TTC549 (cell line): Measurements from ENCODE around the gene LDB1.

Source experiments
- FAIRE-seq: peaks from 2 replicates; lab custom pipeline; 2012; peaks lifted over from hg19 to GRCh38; lab: Jason Lieb, UNC

Gene LDB1

DNA sequence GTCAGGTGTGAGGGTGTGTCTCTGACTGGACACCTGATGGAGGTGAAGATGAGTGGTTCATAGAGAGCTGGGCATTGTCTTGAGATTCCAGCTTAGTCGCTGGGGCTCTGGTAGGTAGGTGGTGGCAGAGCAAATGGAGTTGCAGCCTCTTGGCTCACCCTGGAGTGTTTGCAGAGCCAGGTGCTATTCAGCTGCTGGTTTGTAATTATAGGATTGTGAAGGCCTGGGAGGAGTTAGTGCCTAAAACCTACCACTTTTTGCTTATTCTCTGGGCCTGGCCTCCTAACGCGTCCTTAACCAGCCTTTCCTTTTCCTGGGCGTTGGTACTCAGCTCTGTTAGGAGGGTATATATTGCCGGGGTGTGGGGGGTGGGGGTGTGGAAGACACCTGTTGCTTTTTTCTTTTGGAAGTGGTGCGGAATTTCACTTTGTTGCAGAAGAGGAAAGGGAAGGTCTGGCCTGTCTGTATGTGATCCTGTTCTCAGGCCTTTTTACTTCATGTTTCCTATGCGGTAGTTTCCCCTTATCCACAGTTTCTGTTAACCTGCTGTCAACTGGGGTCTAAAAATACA lies 15.9 kb upstream of the LDB1 start:
- no peak for FAIRE-seq

GRCh38 chr10:102134416-102134815 lies 14.2 kb upstream of the LDB1 start:
- no peak for FAIRE-seq

DNA sequence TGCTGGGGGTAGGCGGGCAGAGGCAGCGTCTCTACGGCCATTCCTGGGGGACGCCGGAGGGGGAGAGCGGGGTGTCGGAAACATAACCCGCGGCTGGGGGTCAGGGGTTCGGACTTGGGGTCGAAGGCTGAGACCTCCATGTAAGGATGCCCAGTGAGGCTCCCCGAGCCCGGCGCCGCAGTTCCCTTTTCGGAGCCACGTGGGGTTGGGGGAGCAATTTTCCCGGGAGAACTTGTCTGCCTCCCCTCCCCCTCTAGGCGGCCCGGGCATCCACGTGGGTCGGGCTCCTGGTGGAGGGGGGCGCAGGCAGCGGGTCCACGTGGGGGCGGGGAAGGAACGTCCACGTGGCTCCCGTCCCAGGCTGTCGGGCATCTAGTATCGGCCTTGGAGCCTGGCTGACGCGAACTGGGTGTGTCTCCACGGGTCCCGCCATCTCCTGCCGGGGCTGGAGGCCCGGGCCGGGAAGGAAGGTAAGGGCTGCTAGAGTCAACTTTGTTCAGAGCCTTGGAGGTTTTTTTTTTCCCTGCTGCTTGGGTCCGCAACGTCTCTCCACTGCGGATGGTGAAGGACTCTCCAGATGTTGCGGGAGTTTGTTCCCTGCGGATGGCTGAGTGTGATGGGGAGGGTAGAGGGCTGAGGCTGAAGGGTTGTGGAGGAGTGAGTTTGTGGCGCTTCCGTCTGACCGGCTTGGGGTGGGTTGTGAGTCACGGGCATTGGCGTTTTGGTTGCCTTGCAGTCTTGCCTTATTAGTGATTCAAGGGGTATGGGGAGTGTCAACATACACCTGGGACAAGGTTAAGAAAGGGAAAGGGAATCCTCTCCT lies 13.4 kb upstream of the LDB1 start:
- FAIRE-seq, result no peak

GRCh38 chr10:102132563-102133372 lies 12.6 kb upstream of the LDB1 start, which contains the start of gene PPRC1:
TSS of gene PPRC1 (plus strand) at chr10:102133040. CDS start at chr10:102133069, 29 bp downstream.
- peak; percentile 68 for FAIRE-seq

DNA sequence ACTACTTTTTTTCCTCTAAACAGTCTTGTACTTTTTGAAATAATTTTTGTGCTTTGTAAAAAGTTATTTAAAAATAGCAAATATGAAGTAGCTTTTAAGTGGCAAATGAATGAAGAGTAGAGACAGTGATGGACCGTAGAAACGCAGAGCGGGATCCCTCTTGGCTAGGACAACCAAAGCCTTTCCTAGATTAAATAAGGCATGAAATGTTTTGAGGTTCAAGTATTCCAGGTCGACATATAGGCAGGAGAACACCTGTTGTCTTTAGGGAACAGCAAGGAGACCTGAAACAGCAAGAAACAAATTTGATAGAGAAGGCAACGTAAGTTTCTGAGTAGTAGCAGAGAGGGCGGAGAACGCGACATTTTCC lies 12.0 kb upstream of the LDB1 start:
- no peak for FAIRE-seq

- no peak for FAIRE-seq
Measured at GRCh38 chr10:102131286-102132170, 11.4 kb upstream of the LDB1 start.

GRCh38 chr10:102123223-102123622 lies 3.1 kb upstream of the LDB1 start:
- FAIRE-seq, result no peak

DNA sequence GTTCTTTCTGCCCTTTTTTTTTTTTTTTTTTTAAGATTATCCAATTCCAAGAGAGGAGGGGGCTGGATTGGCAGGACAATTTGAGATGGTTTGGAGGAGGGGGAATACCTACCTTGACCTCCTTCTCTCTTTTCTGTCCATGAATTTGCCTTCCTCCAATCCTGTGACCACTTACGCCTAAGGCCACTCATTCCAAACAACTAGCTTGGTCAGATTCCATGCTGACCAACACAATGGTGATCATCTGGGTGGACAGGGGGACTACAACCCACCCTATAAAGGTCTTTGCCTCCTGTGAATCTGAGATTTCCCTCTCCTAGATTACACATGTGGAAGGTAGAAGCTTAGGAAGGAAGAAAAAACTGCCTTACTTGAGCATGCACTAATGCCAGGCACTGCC lies 2.3 kb upstream of the LDB1 start:
- FAIRE-seq, result no peak

DNA sequence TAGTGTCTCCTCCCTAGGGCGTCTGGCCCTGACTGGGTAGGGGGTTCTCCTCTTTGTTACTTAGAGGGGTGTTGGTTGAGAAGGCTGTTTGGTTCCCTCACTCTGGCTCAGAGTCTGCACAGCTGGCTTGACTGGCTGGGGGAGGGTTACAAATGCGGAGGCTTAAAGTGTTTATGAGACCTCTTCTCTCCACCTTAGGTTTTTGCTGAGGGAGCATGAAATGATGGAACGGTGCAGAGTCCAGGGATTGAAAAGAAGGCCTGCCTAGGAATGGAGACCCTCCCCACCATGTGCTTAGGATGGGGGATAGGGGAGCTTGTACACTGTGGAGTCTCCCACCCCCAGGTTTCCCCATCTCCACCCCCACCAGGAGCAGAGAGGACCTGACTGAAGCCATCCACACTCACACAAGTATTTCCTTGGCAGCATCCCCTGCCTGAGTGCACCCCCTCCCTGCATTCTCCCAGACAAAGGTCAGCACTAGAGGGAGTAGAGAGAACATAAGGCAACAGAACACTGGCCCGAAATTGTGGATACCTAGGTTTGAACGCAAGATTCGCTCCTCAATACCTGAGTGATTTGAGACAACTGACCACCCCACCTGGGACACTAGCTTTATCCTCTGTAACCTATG lies 1.7 kb upstream of the LDB1 start:
- FAIRE-seq, result no peak

- FAIRE-seq, result peak; percentile 91
Measured at GRCh38 chr10:102120991-102121738, 997 bp upstream of the LDB1 start.

DNA sequence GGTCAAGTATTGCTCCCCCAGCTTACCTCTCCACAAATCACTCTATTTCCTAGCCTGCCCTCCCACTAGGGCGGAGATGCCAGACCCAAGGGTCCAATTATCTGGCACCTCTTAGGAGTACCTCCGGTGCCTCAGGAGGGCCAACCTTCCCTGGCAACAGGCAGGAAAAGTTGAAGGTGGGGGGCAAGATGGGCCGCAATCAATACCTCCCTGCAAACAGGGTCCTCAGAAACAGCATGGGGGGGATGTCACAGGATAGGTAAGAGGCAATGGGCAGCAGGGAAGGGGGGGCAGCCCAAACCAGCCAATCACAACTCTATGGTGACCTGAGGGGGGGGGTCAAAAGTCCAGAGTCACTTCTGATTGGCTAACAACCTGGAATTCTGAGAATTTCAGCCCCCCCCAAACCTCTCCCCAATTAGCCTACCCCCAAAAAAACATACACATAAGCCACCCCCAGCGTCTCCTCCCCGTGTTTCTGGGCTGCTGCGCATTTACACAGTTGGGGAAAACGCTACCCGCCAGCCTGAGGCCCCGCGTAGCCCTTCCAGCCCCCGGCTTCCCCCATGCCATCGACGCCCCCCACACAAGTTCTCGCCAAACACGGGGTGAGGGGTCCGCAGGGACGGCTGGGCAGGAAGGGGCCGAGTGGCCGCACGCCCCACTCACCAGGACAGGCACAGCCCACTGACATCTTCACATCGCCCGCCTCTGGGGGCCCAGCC lies 589 bp downstream of the LDB1 start:
- FAIRE-seq, result no peak

DNA sequence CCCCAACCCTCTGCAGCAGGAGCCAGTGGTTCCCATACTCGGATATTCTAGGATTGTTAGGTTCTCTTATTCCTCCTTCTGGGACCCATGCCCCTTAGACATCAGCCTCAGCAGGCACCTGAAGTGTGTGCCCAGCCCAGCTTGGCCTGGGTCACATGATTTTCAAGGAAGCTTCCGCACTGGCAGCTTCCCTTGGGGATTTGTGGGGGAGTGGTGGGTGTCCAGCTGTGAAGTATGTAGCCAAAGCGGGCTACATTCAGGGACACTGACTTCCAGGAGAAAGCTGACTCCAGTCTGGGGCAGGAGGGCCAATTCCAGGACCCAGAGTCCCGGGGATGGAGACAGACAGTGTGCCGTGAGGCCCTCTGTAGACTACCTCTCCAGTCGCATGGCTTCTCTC lies 1.3 kb downstream of the LDB1 start:
- FAIRE-seq, result no peak

- FAIRE-seq, result no peak
Measured at GRCh38 chr10:102117391-102118159, 2.6 kb downstream of the LDB1 start.

DNA sequence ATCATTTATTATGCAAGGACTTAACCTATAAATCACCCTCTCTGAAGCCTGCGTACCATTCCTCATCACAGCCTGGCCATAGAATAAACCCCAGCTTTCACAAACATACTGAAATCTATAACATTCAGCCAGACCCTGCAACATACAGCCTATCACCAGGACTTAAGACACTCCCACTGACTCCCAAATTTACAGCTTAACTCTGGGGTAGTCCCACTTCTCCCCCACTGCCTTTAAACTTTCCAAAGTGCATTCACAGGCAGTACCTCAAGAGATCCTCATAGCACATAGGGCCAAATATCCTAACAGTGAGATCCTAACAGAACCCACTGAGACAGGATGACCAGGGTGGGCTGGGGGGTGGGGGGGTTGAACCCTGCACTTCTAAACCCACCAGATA lies 3.5 kb downstream of the LDB1 start:
- FAIRE-seq, result no peak

DNA sequence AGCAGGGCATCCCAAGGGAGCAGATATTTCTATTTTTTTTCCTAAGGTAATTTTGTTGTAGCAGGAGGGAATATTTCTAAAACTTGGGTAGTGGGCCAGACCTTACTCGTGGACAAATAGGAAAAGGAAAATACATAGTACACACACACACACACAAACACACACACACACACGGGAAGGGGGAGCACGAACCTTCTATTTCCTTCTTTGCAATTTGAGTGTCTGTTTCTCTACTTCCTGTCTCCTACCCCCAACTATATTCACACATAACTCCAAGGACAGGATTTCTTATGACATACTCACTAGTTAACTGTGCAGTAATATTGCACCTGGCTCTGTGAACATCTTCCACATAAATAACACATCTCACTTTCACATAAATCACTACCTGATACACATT lies 4.4 kb downstream of the LDB1 start:
- no peak for FAIRE-seq

DNA sequence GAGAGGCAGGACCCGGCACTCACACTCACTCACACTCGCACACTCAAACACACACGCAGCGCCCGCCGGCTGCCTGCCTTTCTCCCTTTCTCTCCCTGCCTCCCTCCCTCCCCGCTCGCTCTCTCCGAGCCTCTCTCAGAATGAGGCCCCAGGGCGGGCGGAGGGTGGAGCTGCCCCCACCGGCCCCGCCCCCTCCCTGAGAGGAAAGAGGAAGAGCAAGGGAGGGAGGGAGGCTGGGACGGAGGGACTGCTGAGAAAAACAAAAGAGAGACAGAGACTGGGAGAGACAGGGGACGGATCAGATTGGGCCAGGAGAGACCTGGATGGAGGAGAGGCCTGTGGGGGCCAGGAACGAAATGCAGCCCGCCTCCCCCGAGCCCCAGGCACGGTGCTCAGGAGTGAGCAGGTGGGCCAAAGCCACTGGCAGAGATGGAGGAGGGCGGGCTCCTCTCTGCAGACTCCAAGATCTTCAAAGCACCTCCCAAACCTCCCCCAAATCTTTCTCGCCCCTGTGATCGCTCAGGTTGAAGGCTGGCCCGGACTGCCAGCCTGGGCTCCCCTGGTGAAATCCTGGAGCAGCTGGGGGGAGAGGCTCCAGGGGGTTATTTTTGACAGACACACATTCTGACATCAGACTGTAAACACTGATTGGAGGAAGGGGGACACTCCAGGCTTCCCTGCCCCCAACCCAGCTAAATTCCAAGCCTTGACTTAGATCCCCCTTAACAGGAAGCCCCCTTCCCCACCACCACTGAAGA lies 5.1 kb downstream of the LDB1 start:
- FAIRE-seq, result no peak

GRCh38 chr10:102113956-102114857 lies 6.0 kb downstream of the LDB1 start:
- FAIRE-seq, result no peak
